HepG2 (cell line): ENCODE results near the gene TRIM28. TPM values are rescaled to one million over a fixed set of nuclear protein-coding genes. Genes with fewer than 3 reads are reported as not detected.

Source experiments
- ATAC-seq: fragments of 200-7000 bp; cut with Tn5 transposase; 3 replicates; pipeline ENCODE4 v1.9.1; 2020; ENCODE audit warnings: mild to moderate bottlenecking, moderate library complexity
- BruUV-seq: library from RNA; stranded (reverse); fragments of 400-500 nt; replicated peaks from 2 replicates; lab custom pipeline; 2021; lab: Mats Ljungman, UMichigan
- CTCF ChIA-PET: fragments of 300-600 bp; formaldehyde crosslinking; extraction: SDS; loops from one replicate; lab custom pipeline; 2021; ENCODE audit warnings: low total read pairs, inconsistent platforms, low intra/inter-chr PET ratio; lab: Yijun Ruan, JAX
- POLR2A ChIA-PET: fragments of 350-600 bp; sonication (Branson Sonifier 250); formaldehyde crosslinking; loops from one replicate; lab custom pipeline; 2020; ENCODE audit warnings: antibody characterized with exemption, inconsistent platforms; lab: Yijun Ruan, JAX
- DNase-seq: peaks from one replicate; pipeline ENCODE4 v3.0.0-alpha.2; 2015; ENCODE audit warnings: low spot score
- FAIRE-seq: peaks from 3 replicates; lab custom pipeline; 2011; peaks lifted over from hg19 to GRCh38; lab: Jason Lieb, UNC
- H2AFZ ChIP-seq: one replicate; pipeline ENCODE4 v1.6.1; 2011; ENCODE audit warnings: low read length, inconsistent platforms
- H3K27ac ChIP-seq: fragments of 300-600 bp; 3 replicates; pipeline ENCODE4 v1.8.0; 2011; ENCODE audit warnings: mixed run types, mild to moderate bottlenecking, mixed read lengths, low read length, inconsistent platforms; ENCODE audit not compliant: insufficient read depth; ENCODE audit errors: extremely low read length
- H3K27me3 ChIP-seq, 2 experiments: fragments of 200-600 bp in 1 of 2; 2 replicates in 1 of 2; 3 replicates in 1 of 2; pipeline versions ENCODE4 v1.6.0 to v1.8.0; 2011; ENCODE audit warnings: low read length in 2 of 2, mild to moderate bottlenecking in 2 of 2, moderate library complexity in 2 of 2, inconsistent platforms in 1 of 2; ENCODE audit not compliant: insufficient read depth in 2 of 2, control insufficient read depth in 1 of 2
- H3K36me3 ChIP-seq, 2 experiments: fragments of 200-600 bp in 1 of 2; replicated peaks in 1 of 2; 2 replicates in 1 of 2; 3 replicates in 1 of 2; pipeline versions ENCODE4 v1.5.1 to v1.8.0; 2011; ENCODE audit warnings: low read length in 2 of 2, inconsistent platforms in 1 of 2; ENCODE audit not compliant: insufficient read depth in 2 of 2, control insufficient read depth in 1 of 2
- H3K4me1 ChIP-seq: 2 replicates; pipeline ENCODE4 v1.5.1; 2012; ENCODE audit warnings: low read length, inconsistent platforms; ENCODE audit not compliant: insufficient read depth
- H3K4me2 ChIP-seq: 2 replicates; pipeline ENCODE4 v1.6.0; 2011; ENCODE audit warnings: low read depth, low read length, inconsistent platforms
- H3K4me3 ChIP-seq, 3 experiments: fragments of 200-600 bp in 1 of 3; sonication (generic), shearing (Covaris generic) in 1 of 3; replicated peaks in 1 of 3; 2 replicates each; pipeline ENCODE4 v1.5.1; 2011 to 2016; ENCODE audit warnings: low read length in 3 of 3, inconsistent platforms in 2 of 3, low read depth in 2 of 3, mild to moderate bottlenecking in 2 of 3, control low read depth in 1 of 3, mixed read lengths in 1 of 3; ENCODE audit not compliant: insufficient read depth in 1 of 3
- H3K79me2 ChIP-seq: one replicate; pipeline ENCODE4 v1.6.1; 2011; ENCODE audit warnings: low read length, inconsistent platforms; ENCODE audit not compliant: insufficient read depth
- H3K9ac ChIP-seq: 2 replicates; pipeline ENCODE4 v1.6.0; 2011; ENCODE audit warnings: mild to moderate bottlenecking, low read depth, low read length, inconsistent platforms; ENCODE audit not compliant: insufficient read depth
- H3K9me3 ChIP-seq: 2 replicates; pipeline ENCODE4 v1.5.1; 2012; ENCODE audit warnings: mild to moderate bottlenecking, low read length
- H4K20me1 ChIP-seq: 2 replicates; pipeline ENCODE4 v1.6.0; 2011; ENCODE audit warnings: inconsistent platforms, mild to moderate bottlenecking, low read length, moderate library complexity; ENCODE audit not compliant: insufficient read depth
- ARNT2 ChIP-seq: sonication (generic); formaldehyde crosslinking; IDR thresholded peaks from 2 replicates; pipeline ENCODE4 v1.8.0; 2022; ENCODE audit warnings: mild to moderate bottlenecking, low read depth, missing genetic modification reagents, moderate library complexity
- CCAR2 ChIP-seq: fragments of 200-400 bp; formaldehyde crosslinking; optimal IDR thresholded peaks from 2 replicates; pipeline ENCODE3; 2018; ENCODE audit warnings: low read depth, mild to moderate bottlenecking, low read length, moderate library complexity
- DR1 ChIP-seq: sonication (generic); formaldehyde crosslinking; IDR thresholded peaks from 2 replicates; pipeline ENCODE4 v1.8.0; 2021; ENCODE audit warnings: mild to moderate bottlenecking, missing genetic modification reagents, inconsistent platforms
- HNRNPL ChIP-seq: fragments of 200-400 bp; formaldehyde crosslinking; IDR thresholded peaks from 2 replicates; pipeline ENCODE4 v1.6.1; 2017; ENCODE audit warnings: mild to moderate bottlenecking, low read depth, low read length
- NFE2L1 ChIP-seq: sonication (generic); formaldehyde crosslinking; IDR thresholded peaks from 2 replicates; pipeline ENCODE4 v1.4.0; 2020; ENCODE audit warnings: missing genetic modification reagents, mild to moderate bottlenecking, borderline replicate concordance
- SYNCRIP ChIP-seq: fragments of 200-400 bp; formaldehyde crosslinking; IDR thresholded peaks from 2 replicates; pipeline ENCODE4 v1.6.1; 2018; ENCODE audit warnings: mild to moderate bottlenecking, low read depth, low read length; ENCODE audit not compliant: insufficient read depth
- ZFP82 ChIP-seq: sonication (generic); formaldehyde crosslinking; IDR thresholded peaks from 2 replicates; pipeline ENCODE4 v1.5.1; 2020; ENCODE audit warnings: mild to moderate bottlenecking, missing genetic modification reagents, borderline replicate concordance
- ZNF543 ChIP-seq: sonication (generic); formaldehyde crosslinking; IDR thresholded peaks from 2 replicates; pipeline ENCODE4 v1.4.0; 2020; ENCODE audit warnings: mild to moderate bottlenecking, missing genetic modification reagents
- ZNF670 ChIP-seq: sonication (generic); formaldehyde crosslinking; IDR thresholded peaks from 2 replicates; pipeline ENCODE4 v1.8.0; 2022; ENCODE audit warnings: mild to moderate bottlenecking, missing genetic modification reagents, borderline replicate concordance
- WGBS: methylation state at CpG from one replicate; pipeline ENCODE4 v1.1.6; 2017; ENCODE audit warnings: low lambda C conversion rate; 5-methylcytosine and 5-hydroxymethylcytosine counted together
- in situ Hi-C: cut with HindIII; loops from 2 replicates; pipeline ENCODE4 v1.10.0; 2017; ENCODE audit warnings: low pct_unique_long_range_greater_than_20kb; ENCODE audit not compliant: extremely low pct_ligation_motif_present
- intact Hi-C: fragments of 100-400 bp; cut with micrococcal nuclease; formaldehyde crosslinking; loops from one replicate; pipeline ENCODE4 v1.10.0; 2022; ENCODE audit not compliant: unreplicated experiment
- polyA plus RNA-seq, 8 experiments: library from polyadenylated mRNA; depleted of rRNA in 3 of 8; stranded (reverse) in 7 of 8; unstranded in 1 of 8; fragments of >200 nt; fragmentation: Illumina TruSeq in 4 of 8; extraction: Trizol in 4 of 8; gene quantifications; 2 replicates each; pipeline versions ENCODE4 v1.2.1 to v1.2.3, GENCODE V29; 2011 to 2016; ENCODE audit warnings: low read depth in 4 of 8, missing spikeins in 1 of 8, mixed read lengths in 1 of 8; ENCODE audit not compliant: insufficient read depth in 1 of 8
- total RNA-seq, 5 experiments: library from RNA; depleted of rRNA; stranded (reverse); fragments of >200 nt; fragmentation: Illumina TruSeq; extraction: Trizol; gene quantifications; 2 replicates each; pipeline ENCODE4 v1.2.3, GENCODE V29; 2016; ENCODE audit warnings: low read depth in 1 of 5
- TF ChIP-seq, protein P1 (sequence below): sonication (generic); formaldehyde crosslinking; IDR thresholded peaks from 2 replicates; pipeline ENCODE4 v1.4.0; 2020; ENCODE audit warnings: mild to moderate bottlenecking, missing genetic modification reagents, borderline replicate concordance
- TF ChIP-seq, protein P2 (sequence below): fragments of 450-650 bp; IDR thresholded peaks from 2 replicates; pipeline ENCODE4 v1.6.1; 2017; ENCODE audit warnings: mild to moderate bottlenecking

Gene TRIM28
- total and polyA plus RNA-seq, 2 of the 13 experiments (the other 11 are each of a cell fraction or from before 2014, with no cell fraction given) = 361 to 439 TPM

DNA sequence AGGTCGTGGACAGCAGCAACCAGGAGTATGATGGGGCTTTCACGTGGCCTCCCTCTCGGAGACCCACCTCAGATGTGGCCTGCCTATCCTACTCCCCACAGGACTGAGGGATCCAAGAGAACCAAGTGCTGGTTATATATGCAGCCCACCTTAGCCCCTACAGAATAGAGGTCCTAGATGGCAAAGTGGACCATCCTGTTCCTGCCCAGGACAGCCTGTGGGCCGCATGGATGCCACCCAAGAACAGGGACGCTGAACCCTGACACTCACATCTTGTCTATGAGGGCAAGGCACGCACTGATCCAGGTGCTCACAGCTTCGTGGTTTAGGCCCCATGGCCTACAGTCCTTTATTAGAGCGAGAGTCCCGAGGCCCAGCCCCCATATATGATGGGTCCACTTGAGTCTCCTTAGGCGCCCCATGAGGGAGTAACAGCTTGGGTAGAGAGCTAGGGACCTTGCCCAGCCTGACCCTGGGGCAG lies 30.6 kb upstream of the TRIM28 start:
- H3K9ac ChIP-seq = peak overlapping the region; percentile 33; the same call in 1 of the 2 replicates

More for the DNA sequence above, 30.6 kb upstream of the TRIM28 start:
- Histone ChIP-seq H3K4me3 (no peak overlapping the region; a peak in 1 of 6 replicates), H3K4me2 (no peak overlapping the region), H4K20me1 (no peaks in the 10 kb centered on the region), H3K27ac (peak overlapping the region; percentile 79), H3K27me3 (no peaks in the 10 kb centered on the region; a peak in 1 of 5 replicates), H3K4me1 (peaks cover 69% of the 10 kb centered on the region), H3K36me3 (peaks cover 5 to 6% of the 10 kb centered on the region in 2 experiments; a peak in 4 of 5 replicates), H3K79me2 (peaks cover 18% of the 10 kb centered on the region), H2AFZ (no peak overlapping the region), H3K9me3 (no peaks in the 10 kb centered on the region)
- ChIA-PET POLR2A (interaction anchor here (0.6 to 5.8 kb wide), 17 partner anchors 13 to 186 kb away, joined by 3 to 44 read pairs (median 4); partner anchors contain the start of genes TRIM28, UBE2M, ZNF324 and ZNF446), CTCF (no interaction called here)
- no peak for ATAC-seq
- TF ChIP-seq ZFP82 (CRISPR knock-in tag) = 0 out of 2 replicates have a peak, but pooled peaks have one; percentile 61
- TF ChIP-seq DR1 (CRISPR knock-in tag) = no peak
- TF ChIP-seq, protein P1, sequence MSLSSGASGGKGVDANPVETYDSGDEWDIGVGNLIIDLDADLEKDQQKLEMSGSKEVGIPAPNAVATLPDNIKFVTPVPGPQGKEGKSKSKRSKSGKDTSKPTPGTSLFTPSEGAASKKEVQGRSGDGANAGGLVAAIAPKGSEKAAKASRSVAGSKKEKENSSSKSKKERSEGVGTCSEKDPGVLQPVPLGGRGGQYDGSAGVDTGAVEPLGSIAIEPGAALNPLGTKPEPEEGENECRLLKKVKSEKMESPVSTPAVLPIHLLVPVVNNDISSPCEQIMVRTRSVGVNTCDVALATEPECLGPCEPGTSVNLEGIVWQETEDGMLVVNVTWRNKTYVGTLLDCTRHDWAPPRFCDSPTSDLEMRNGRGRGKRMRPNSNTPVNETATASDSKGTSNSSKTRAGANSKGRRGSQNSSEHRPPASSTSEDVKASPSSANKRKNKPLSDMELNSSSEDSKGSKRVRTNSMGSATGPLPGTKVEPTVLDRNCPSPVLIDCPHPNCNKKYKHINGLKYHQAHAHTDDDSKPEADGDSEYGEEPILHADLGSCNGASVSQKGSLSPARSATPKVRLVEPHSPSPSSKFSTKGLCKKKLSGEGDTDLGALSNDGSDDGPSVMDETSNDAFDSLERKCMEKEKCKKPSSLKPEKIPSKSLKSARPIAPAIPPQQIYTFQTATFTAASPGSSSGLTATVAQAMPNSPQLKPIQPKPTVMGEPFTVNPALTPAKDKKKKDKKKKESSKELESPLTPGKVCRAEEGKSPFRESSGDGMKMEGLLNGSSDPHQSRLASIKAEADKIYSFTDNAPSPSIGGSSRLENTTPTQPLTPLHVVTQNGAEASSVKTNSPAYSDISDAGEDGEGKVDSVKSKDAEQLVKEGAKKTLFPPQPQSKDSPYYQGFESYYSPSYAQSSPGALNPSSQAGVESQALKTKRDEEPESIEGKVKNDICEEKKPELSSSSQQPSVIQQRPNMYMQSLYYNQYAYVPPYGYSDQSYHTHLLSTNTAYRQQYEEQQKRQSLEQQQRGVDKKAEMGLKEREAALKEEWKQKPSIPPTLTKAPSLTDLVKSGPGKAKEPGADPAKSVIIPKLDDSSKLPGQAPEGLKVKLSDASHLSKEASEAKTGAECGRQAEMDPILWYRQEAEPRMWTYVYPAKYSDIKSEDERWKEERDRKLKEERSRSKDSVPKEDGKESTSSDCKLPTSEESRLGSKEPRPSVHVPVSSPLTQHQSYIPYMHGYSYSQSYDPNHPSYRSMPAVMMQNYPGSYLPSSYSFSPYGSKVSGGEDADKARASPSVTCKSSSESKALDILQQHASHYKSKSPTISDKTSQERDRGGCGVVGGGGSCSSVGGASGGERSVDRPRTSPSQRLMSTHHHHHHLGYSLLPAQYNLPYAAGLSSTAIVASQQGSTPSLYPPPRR = 0 out of 2 replicates have a peak, but pooled peaks have one; percentile 0
- no peak for TF ChIP-seq ARNT2 (CRISPR knock-in tag)
- 0 out of 2 replicates have a peak, but pooled peaks have one; percentile 3 for TF ChIP-seq ZNF543 (CRISPR knock-in tag)
- 0 out of 2 replicates have a peak, but pooled peaks have one; percentile 4 for TF ChIP-seq ZNF670 (CRISPR knock-in tag)
- no peak for TF ChIP-seq NFE2L1 (CRISPR knock-in tag)
- TF ChIP-seq, protein P2, sequence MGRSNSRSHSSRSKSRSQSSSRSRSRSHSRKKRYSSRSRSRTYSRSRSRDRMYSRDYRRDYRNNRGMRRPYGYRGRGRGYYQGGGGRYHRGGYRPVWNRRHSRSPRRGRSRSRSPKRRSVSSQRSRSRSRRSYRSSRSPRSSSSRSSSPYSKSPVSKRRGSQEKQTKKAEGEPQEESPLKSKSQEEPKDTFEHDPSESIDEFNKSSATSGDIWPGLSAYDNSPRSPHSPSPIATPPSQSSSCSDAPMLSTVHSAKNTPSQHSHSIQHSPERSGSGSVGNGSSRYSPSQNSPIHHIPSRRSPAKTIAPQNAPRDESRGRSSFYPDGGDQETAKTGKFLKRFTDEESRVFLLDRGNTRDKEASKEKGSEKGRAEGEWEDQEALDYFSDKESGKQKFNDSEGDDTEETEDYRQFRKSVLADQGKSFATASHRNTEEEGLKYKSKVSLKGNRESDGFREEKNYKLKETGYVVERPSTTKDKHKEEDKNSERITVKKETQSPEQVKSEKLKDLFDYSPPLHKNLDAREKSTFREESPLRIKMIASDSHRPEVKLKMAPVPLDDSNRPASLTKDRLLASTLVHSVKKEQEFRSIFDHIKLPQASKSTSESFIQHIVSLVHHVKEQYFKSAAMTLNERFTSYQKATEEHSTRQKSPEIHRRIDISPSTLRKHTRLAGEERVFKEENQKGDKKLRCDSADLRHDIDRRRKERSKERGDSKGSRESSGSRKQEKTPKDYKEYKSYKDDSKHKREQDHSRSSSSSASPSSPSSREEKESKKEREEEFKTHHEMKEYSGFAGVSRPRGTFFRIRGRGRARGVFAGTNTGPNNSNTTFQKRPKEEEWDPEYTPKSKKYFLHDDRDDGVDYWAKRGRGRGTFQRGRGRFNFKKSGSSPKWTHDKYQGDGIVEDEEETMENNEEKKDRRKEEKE = no peak
- TF ChIP-seq CCAR2 = no peak
- no peak for TF ChIP-seq HNRNPL
- no peak for TF ChIP-seq SYNCRIP
- in situ Hi-C loops (no loop called here), intact Hi-C loops (no loop called here)
- FAIRE-seq = no peak
- no TSS peak for BruUV-seq
- 95% methylated on average over 4 of the region's 10 CpGs for WGBS
- DNase-seq = no peak
